Measurements from ENCODE around the gene PDE9A.
"Not testable (repeated sequence)": the region's sequence is repeated elsewhere in the genome, so short reads cannot be mapped to it uniquely, and the experiment has no call there.

- TF ChIP-seq POLR2A, POLR2AphosphoS5 (IDR thresholded peaks at IDR 0.05; ENCODE audit: low read depth, low read length): not testable (repeated sequence)
Observed at GRCh38 chr21:42801616-42802015, 148.2 kb downstream of the PDE9A start.

Measured in GM12892 (cell line).